HL-60 (cell line): ENCODE results near the gene TUBG1.

ENCODE experiments used
- DNase-seq, 2 experiments: peaks; one replicate each; pipeline ENCODE4 v3.0.0-alpha.2; 2010 to 2020; ENCODE audit warnings: low read depth in 1 of 2, low spot score in 1 of 2
- H3K27ac ChIP-seq: fragments of 250-450 bp; sonication (Bioruptor Pico); replicated peaks from 2 replicates; pipeline ENCODE4 v1.5.1; 2020; ENCODE audit warnings: mild to moderate bottlenecking, moderate library complexity
- H3K27me3 ChIP-seq: fragments of 250-450 bp; sonication (Bioruptor Pico); 2 replicates; pipeline ENCODE4 v1.5.1; 2021; ENCODE audit warnings: mild to moderate bottlenecking, moderate library complexity; ENCODE audit not compliant: insufficient read depth, poor library complexity, severe bottlenecking
- H3K4me3 ChIP-seq: replicated peaks from 2 replicates; pipeline ENCODE4 v1.5.1; 2011; ENCODE audit warnings: mild to moderate bottlenecking, control low read depth, low read length; ENCODE audit not compliant: insufficient read depth
- GABPA ChIP-seq: IDR thresholded peaks from 2 replicates; pipeline ENCODE4 v1.6.1; 2012; ENCODE audit warnings: low read depth
- POLR2AphosphoS5 ChIP-seq: IDR thresholded peaks from 2 replicates; pipeline ENCODE4 v1.6.1; 2012; ENCODE audit warnings: low read depth
- SPI1 ChIP-seq: IDR thresholded peaks from 2 replicates; pipeline ENCODE4 v1.6.1; 2012; ENCODE audit warnings: low read depth, mild to moderate bottlenecking, borderline replicate concordance
- long read RNA-seq: library from polyadenylated mRNA; unstranded; transcript quantifications from one replicate; pipeline ENCODE4 v2.0.0, GENCODE V29; 2020
- TF ChIP-seq, protein P1 (sequence below): IDR thresholded peaks from one replicate; pipeline ENCODE4 v1.5.1; 2011; ENCODE audit warnings: low read length, control low read depth, inconsistent platforms; ENCODE audit not compliant: insufficient read depth
- TF ChIP-seq, protein P2 (sequence below): IDR thresholded peaks from 2 replicates; pipeline ENCODE4 v1.6.1; 2012; ENCODE audit warnings: low read depth; ENCODE audit not compliant: insufficient replicate concordance

Gene TUBG1
- long read RNA-seq, transcript TUBG1-201 (11 exons, 1,611 nt) = major isoform, 621 of 680 reads
- long read RNA-seq, partial matches to known transcripts = 15 of 680 reads
- long read RNA-seq, other reads (novel, unspliced or antisense) = 44 of 680 reads

DNA sequence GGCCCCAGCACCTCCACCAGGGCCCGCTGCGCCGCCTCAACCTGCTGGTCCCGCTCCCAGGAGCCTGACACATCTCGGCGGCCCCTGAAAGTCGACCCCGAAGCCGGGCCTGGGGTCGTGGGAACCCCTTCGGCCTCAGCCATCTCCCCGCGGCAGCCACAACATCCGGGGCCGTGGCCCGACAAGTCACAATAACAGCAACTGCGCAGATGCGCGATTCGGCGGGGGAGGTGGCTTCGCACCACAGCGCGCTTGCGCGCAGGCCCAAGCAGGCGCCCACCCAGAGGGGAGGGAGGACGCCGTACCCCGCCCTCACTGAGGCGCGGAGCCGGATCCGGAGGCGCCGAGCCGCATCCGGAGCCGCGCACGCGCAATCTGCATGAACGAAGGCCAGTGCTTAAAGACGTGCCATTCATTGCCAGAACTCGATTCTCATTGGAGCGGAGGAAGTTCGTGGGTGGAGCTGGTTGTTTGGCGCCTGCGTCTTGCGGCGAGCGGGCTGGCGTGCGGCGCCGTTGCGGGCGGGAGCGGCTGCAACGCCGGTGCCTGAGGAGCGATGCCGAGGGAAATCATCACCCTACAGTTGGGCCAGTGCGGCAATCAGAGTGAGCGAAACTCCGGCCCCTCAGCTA lies at the start of gene TUBG1, which contains the start of gene RETREG3:
TSS of gene TUBG1 (plus strand) at position 502 of the 632 bp plus-strand sequence. CDS start at position 557, 55 bp downstream.
TSS of gene RETREG3 (minus strand) at position 193 of the 632 bp plus-strand sequence. CDS start at position 143, 50 bp downstream.
- peak; percentile 24; the same call in 1 of the 2 replicates for TF ChIP-seq SPI1
- peak; percentile 69; the same call in 1 of the 2 replicates for TF ChIP-seq POLR2AphosphoS5
- TF ChIP-seq, protein P1, sequence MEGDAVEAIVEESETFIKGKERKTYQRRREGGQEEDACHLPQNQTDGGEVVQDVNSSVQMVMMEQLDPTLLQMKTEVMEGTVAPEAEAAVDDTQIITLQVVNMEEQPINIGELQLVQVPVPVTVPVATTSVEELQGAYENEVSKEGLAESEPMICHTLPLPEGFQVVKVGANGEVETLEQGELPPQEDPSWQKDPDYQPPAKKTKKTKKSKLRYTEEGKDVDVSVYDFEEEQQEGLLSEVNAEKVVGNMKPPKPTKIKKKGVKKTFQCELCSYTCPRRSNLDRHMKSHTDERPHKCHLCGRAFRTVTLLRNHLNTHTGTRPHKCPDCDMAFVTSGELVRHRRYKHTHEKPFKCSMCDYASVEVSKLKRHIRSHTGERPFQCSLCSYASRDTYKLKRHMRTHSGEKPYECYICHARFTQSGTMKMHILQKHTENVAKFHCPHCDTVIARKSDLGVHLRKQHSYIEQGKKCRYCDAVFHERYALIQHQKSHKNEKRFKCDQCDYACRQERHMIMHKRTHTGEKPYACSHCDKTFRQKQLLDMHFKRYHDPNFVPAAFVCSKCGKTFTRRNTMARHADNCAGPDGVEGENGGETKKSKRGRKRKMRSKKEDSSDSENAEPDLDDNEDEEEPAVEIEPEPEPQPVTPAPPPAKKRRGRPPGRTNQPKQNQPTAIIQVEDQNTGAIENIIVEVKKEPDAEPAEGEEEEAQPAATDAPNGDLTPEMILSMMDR = no peak
- no peak for TF ChIP-seq GABPA
- TF ChIP-seq, protein P2, sequence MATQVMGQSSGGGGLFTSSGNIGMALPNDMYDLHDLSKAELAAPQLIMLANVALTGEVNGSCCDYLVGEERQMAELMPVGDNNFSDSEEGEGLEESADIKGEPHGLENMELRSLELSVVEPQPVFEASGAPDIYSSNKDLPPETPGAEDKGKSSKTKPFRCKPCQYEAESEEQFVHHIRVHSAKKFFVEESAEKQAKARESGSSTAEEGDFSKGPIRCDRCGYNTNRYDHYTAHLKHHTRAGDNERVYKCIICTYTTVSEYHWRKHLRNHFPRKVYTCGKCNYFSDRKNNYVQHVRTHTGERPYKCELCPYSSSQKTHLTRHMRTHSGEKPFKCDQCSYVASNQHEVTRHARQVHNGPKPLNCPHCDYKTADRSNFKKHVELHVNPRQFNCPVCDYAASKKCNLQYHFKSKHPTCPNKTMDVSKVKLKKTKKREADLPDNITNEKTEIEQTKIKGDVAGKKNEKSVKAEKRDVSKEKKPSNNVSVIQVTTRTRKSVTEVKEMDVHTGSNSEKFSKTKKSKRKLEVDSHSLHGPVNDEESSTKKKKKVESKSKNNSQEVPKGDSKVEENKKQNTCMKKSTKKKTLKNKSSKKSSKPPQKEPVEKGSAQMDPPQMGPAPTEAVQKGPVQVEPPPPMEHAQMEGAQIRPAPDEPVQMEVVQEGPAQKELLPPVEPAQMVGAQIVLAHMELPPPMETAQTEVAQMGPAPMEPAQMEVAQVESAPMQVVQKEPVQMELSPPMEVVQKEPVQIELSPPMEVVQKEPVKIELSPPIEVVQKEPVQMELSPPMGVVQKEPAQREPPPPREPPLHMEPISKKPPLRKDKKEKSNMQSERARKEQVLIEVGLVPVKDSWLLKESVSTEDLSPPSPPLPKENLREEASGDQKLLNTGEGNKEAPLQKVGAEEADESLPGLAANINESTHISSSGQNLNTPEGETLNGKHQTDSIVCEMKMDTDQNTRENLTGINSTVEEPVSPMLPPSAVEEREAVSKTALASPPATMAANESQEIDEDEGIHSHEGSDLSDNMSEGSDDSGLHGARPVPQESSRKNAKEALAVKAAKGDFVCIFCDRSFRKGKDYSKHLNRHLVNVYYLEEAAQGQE = no peak
- H3K27ac ChIP-seq = peak within 1 kb of the TSS; percentile 77

DNA sequence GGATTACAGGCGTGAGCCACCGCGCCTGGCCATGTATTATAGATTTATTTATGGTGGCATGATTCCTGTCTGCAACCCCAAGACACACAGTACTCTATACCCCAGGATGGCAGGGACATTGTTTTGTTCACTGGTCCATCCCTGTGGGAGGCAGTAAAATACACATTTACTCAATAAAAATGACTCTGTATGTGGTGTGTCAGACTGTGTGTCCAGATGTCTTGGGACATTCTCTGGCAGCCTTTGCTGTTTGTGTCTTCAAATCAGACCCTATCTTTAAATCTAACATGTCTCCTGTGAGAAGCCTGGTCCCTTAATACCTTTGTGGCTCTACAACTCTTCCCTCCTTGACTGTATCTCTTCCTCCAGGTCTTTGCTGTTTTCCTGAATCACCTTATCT lies 49.2 kb upstream of the TUBG1 start:
- Histone ChIP-seq H3K27me3 (no peaks in the 10 kb centered on the region), H3K27ac (no peak overlapping the region), H3K4me3 (no peak overlapping the region)
- DNase-seq = no peak
- TF ChIP-seq SPI1 = no peak
- no peak for TF ChIP-seq GABPA
- no peak for TF ChIP-seq POLR2AphosphoS5
- TF ChIP-seq, protein P1 = no peak
- TF ChIP-seq, protein P2 = no peak

More for the DNA sequence above, at the start of gene TUBG1, which contains the start of gene RETREG3:
- Histone ChIP-seq H3K4me3 (peak within 1 kb of the TSS; percentile 82), H3K27me3 (no peaks in the 10 kb centered on the region)
- peak; percentile 97 to 98 for DNase-seq

DNA sequence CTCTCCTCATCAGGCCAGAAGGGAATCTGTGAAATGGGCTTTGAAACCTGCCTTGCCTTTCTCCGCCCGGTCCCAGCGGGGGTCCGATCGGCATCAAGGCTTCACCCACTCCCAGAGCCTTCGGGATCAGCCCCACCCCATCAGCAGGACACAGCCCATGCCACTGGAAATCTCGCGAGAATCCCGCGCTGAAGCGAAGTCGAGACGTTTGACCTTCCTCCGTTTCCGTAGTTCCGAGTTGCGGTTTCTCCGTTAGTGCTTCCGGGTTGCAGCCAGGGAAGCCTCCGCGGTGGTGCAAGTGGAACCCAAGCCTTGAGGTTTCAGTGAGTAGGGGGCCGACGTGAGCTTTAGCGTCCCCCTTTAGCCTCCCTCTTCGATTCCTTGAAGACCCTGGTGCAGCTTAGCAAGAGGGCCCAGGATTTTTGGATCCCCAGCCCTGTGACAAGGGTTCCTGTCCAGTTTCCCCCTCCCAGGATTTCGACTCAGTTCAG lies 47.5 kb upstream of the TUBG1 start, which contains the start of gene COASY:
TSS of gene COASY (plus strand) at position 252 of the 491 bp plus-strand sequence. CDS start 475 bp downstream, outside the sequence.
- peak; percentile 92 to 98 for DNase-seq

More for the DNA sequence above, 47.5 kb upstream of the TUBG1 start, which contains the start of gene COASY:
- peak within 1 kb of the TSS; percentile 85 for H3K4me3 ChIP-seq
- no peaks in the 10 kb centered on the region for H3K27me3 ChIP-seq
- H3K27ac ChIP-seq = peak within 1 kb of the TSS; percentile 94
- peak; percentile 84 for TF ChIP-seq GABPA
- no peak for TF ChIP-seq SPI1
- TF ChIP-seq POLR2AphosphoS5 = peak; percentile 80
- TF ChIP-seq, protein P1 = no peak
- TF ChIP-seq, protein P2 = peak; percentile 55
